KOPT-K1 (cell line): ENCODE data around the gene CIZ1.
A peak's percentile ranks its signal among the peaks of the same experiment; 100 is the strongest.
"Not testable (repeated sequence)": the region's sequence is repeated elsewhere in the genome, so short reads cannot be mapped to it uniquely, and the experiment has no call there.

Experiments used
- H3K27ac ChIP-seq: fragments of 200-600 bp; sonication (generic); 2 replicates; pipeline ENCODE4 v1.5.1; 2016; ENCODE audit warnings: antibody characterized with exemption, mild to moderate bottlenecking, low read depth, low read length; ENCODE audit not compliant: poor library complexity, severe bottlenecking
- H3K36me3 ChIP-seq: fragments of 200-600 bp; sonication (generic); 2 replicates; pipeline ENCODE4 v1.5.1; 2017; ENCODE audit warnings: antibody characterized with exemption, mild to moderate bottlenecking, low read length, moderate library complexity; ENCODE audit not compliant: insufficient read depth
- H3K9me3 ChIP-seq: fragments of 200-600 bp; sonication (generic); 2 replicates; pipeline ENCODE4 v1.5.1; 2017; ENCODE audit warnings: antibody characterized with exemption, low read length, mild to moderate bottlenecking; ENCODE audit not compliant: insufficient read depth, poor library complexity, severe bottlenecking

Gene CIZ1, protein sequence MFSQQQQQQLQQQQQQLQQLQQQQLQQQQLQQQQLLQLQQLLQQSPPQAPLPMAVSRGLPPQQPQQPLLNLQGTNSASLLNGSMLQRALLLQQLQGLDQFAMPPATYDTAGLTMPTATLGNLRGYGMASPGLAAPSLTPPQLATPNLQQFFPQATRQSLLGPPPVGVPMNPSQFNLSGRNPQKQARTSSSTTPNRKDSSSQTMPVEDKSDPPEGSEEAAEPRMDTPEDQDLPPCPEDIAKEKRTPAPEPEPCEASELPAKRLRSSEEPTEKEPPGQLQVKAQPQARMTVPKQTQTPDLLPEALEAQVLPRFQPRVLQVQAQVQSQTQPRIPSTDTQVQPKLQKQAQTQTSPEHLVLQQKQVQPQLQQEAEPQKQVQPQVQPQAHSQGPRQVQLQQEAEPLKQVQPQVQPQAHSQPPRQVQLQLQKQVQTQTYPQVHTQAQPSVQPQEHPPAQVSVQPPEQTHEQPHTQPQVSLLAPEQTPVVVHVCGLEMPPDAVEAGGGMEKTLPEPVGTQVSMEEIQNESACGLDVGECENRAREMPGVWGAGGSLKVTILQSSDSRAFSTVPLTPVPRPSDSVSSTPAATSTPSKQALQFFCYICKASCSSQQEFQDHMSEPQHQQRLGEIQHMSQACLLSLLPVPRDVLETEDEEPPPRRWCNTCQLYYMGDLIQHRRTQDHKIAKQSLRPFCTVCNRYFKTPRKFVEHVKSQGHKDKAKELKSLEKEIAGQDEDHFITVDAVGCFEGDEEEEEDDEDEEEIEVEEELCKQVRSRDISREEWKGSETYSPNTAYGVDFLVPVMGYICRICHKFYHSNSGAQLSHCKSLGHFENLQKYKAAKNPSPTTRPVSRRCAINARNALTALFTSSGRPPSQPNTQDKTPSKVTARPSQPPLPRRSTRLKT

DNA sequence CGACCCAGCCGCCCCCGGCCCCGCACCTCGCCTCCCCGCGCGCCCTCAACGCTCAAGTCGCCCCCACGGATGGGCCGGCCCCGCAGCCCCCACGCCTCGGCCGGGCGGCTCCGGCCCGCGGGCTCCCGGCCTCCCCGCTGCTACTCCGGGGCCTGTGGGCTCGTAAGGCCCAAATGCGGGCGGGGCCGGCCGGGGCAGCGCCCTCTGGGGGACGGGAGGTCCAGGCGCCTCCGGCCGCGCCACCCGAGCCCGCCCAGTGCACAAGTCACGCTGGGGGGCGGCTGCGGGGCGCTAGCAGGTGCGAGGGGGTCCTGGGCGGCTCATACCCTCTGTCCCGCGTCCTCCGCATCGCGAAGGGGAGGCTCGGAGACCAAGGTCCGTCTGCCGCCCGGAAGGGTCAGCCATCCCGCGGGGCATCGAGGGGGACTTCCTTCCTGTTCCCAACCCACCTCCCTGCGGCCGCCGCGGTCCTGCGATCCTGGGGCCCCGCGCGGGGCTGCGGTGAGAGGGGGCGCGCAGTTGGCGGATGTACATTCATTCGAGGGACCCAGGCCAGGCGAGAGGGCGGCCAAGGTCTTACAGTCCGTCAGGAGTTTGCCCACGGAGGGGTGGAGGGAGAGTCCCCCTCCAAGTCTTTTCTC is at the start of gene CIZ1:
TSS of gene CIZ1 (minus strand) at position 167 of the 641 bp plus-strand sequence. CDS start 715 bp downstream, outside the sequence.
- Histone ChIP-seq H3K36me3 (peaks cover 18% of the 10 kb centered on the region), H3K27ac (peak within 1 kb of the TSS; percentile 67), H3K9me3 (no peaks in the 10 kb centered on the region)

DNA sequence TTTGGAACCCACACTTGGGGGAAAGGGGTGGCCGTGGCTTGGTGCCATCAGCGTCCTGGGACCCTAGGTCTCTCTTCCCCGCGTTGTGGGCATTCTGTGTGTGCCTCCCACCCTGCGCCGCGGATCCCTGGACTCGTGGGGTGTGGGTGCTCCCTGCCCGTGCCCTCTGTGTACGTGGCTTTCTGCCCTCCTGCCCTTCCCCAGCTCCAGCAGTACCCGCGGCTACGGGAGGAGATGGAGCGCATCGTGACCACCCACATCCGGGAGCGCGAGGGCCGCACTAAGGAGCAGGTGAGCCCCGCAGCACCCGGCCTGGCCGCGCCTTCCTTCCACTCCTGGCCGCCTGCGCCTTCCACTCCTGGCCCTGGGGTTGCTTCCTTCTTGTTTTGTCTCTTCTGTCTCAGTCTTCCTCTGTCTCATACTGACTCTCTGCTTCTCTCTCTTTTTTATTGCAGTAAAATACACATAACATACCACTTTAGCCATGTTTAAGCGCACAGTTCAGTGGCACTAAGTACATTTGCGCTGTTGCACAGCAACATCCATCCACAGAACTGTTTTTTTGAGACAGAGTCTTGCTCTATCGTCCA is 42.5 kb upstream of the CIZ1 start:
- Histone ChIP-seq H3K27ac (no peak overlapping the region), H3K9me3 (no peaks in the 10 kb centered on the region), H3K36me3 (no peaks in the 10 kb centered on the region)

DNA sequence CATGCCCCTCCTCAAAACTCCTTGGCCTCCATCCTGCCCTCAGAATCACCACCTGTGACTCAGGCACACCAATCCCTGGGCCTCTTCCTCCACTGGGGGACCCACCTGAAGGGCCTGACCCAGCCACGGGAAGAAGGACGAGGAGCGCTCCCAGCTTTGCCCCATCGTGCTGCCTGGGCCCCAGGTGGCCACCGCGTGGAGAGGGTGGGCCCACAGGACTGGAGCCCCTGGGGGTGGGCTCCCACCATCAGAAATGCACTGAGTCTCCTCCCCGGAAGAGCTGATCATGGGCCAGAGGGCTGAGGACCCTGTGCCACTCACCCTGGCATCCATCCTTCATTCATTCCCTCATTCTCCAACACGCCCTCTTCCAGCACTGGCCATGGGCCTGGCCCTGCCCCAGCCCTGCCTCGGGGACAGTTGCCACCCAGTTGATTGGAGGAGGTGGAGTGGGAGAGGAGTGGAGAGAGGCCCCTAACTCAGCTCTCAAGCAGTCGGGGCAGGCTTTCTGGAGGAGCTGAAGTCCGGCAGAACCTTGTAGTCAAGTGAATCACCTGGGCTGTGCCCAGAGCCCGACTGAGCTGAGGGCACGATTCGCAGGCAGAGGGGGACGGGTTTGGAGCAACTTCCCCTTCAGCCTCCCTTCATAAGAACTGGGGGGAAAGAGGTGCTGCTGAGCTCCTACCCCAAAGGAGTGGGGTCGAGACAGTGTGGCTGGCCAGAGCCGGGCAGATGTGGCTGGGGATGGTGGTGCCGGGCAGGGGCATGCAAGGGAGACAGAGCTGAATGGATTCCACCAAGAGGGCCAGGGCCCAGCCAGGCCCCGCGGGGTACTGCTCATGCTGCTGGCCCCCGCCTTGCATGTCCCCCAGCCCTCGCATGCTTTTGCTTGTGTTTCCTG is 41.4 kb upstream of the CIZ1 start:
- no peaks in the 10 kb centered on the region for H3K9me3 ChIP-seq
- no peaks in the 10 kb centered on the region for H3K36me3 ChIP-seq
- no peak overlapping the region for H3K27ac ChIP-seq

DNA sequence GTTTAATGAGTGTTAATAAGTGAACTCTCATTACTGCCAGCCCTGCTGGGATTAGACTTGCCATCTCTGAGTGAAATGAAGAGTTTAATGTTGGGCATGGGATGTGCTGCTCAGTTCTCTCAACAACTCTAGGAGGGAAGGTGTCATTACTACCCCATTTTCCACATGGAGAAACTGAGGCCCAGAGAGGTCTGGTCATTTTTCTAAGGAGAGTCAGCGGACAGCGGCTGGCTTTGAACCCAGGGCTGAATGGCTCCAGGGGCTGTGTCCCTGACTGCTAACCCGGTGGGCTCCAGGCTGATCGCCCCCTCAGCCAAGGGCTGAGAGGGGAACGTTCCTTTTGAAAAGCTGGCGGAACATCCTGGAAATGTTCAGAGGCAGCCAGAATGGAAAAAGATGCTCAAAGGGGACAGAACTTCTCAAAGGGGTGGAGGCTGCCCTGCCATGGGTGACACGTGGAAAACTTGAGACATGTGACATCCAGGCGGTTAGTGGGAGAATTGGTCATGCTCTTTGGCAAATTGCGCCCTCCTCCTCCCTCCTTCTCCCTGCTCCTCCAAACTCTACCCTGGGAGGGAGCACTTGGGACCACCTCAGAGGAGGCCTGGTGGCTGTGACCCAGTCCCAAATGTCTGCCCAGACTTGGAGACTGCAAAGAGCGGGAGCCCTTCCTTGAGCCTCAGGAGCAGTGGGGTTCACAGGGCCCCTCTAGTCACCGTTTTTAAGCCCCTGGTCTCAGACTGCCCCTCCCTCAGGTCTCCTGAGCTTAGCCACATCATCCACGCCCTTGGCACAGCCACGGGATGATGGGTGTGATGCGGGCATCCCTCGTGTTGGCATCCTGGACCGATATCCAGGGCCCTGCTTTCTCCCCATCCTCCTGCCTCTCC is 40.5 kb upstream of the CIZ1 start:
- no peaks in the 10 kb centered on the region for H3K36me3 ChIP-seq
- H3K27ac ChIP-seq, result no peak overlapping the region
- no peaks in the 10 kb centered on the region for H3K9me3 ChIP-seq

DNA sequence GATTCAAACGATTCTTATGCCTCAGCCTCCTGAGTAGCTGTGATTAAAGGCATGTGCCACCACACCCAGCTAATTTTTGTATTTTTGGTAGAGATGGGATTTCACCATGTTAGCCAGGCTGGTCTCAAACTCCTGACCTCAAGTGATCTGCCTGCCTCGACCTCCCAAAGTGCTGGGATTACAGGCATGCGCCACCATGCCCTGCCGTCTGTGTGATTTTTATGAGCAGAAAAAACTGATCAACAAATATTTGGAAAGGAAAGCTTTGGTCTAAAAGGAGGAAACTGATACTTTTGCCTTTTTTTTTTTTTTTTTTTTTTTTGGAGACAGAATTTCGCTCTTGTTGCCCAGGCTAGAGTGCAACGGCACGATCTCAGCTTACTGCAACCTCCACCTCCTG is 39.5 kb upstream of the CIZ1 start:
- H3K27ac ChIP-seq, H3K9me3 ChIP-seq, H3K36me3 ChIP-seq: not testable (repeated sequence)

DNA sequence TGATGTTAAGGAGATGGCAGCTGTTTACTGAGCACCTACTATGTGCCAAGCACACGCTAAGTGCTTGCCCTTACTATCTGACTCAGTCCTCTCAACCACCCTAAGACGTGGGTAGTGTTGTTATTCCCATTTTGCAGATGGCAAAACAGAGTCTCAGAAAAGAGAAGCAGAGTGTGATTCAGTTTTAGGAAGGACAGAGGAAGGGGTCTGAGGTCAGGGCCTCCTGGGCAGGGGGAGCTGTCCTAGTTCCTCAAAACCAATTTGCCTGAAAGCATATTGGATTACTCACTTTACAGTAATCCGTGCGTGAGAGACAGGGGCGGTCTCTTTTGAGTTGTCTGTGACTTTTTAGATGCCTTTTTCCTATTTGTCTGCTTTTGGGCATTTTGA is 35.0 kb upstream of the CIZ1 start:
- no peaks in the 10 kb centered on the region for H3K9me3 ChIP-seq

DNA sequence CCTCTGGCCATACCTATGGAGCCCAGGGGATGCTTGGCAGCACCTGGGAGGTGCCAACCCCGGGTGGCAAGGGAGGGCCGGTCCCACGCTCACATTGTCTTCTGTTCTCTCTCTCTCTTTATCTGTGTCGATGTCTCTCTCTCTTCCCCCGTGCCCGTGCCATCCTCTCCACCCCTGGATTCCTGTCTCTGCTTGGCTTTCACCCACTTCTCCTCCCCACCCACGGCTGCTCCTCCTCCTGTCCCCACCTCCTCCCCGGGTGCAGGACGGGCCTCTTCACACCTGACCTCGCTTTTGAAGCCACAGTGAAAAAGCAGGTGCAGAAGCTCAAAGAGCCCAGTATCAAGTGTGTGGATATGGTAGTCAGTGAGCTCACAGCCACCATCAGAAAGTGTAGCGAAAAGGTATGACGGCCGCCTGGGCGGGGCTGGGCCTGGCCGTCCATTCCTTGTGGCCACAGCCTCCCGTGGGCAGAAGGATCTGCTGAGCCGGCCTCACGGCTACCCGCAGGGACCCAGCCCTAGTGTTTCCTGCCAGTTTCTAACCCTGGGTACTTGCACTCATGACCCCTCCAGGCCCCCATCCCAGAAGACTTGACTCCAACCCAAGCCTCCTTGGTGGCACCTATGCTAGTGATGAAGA is 34.5 kb upstream of the CIZ1 start:
- Histone ChIP-seq H3K36me3 (no peaks in the 10 kb centered on the region), H3K27ac (no peak overlapping the region), H3K9me3 (no peaks in the 10 kb centered on the region)

More for the DNA sequence above, 35.0 kb upstream of the CIZ1 start:
- no peaks in the 10 kb centered on the region for H3K36me3 ChIP-seq
- no peak overlapping the region for H3K27ac ChIP-seq

DNA sequence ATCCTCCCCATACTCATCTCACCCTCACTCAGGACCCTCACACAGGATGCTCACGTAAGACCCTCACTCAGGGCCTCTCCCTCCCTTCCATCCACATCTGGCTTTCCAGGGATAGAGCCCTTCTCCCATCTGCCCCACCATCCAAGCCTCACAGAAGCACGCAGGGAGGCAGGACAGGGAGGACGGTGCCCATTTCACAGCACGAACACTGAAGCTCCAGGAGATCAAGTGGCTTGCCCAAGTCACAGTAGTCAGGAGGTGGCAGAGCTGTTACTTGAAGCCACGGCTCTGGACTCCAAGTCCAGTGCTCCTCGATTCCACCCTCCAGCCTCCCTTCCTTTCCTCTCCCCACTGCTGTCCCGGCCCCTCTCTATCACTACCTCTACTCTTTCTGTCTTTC is 33.5 kb upstream of the CIZ1 start:
- Histone ChIP-seq H3K9me3 (no peaks in the 10 kb centered on the region), H3K27ac (no peak overlapping the region), H3K36me3 (no peaks in the 10 kb centered on the region)

DNA sequence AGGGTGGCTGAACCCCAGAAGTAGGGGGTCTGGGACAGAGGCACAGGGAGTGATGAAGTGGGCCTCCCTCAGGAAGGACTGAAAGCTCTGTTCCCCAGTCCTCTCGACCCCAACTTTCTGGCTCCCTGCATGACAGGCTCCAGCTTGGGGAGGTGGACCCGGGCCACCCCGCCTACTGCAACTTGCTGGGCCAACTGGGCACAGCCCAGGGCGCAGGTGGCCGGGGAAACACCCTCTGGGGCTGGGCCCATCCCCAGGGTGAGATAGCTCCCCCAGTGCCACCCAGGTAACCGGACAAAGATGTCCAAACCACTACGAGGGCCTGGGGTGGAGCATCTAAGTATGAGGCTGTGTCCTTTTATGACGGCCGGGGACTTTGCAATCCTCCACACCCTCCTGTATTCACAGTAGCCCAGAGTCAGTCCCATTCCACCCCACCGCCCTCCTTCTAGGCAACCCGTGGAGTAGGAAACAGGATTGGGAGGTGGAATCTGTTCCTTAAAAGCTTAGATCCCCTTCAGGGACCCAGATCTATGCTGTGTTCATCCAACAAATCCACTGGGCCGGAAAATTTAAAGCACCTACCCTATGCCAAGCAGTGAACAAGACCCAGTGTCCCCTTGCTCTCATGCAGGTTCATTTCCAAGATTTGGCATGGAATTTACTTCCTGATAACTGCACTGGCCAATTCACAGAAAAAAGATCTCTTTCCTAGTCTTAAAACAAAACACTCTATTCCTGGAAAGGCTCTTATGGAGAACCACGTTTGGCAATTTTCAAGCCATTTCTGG is 31.7 kb upstream of the CIZ1 start:
- no peaks in the 10 kb centered on the region for H3K36me3 ChIP-seq

DNA sequence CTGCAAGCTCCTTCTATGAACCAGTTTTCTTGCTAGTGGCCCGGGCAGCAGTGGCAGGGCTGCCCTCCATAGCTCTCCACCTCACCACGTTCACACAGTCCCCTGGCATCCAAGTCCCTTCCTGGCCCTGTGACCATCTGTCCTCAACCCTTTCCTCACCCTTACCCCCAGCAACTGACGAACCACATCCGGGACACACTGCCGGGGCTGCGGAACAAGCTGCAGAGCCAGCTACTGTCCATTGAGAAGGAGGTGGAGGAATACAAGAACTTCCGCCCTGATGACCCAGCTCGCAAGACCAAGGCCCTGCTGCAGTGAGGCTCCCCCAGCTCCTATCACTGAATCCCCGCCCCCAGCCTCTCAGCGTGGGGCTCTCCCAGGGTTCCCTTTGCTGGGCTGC is 30.7 kb upstream of the CIZ1 start:
- no peak overlapping the region for H3K27ac ChIP-seq
- no peaks in the 10 kb centered on the region for H3K9me3 ChIP-seq
- H3K36me3 ChIP-seq, result no peaks in the 10 kb centered on the region

More for the DNA sequence above, 31.7 kb upstream of the CIZ1 start:
- no peaks in the 10 kb centered on the region for H3K9me3 ChIP-seq
- no peak overlapping the region for H3K27ac ChIP-seq

DNA sequence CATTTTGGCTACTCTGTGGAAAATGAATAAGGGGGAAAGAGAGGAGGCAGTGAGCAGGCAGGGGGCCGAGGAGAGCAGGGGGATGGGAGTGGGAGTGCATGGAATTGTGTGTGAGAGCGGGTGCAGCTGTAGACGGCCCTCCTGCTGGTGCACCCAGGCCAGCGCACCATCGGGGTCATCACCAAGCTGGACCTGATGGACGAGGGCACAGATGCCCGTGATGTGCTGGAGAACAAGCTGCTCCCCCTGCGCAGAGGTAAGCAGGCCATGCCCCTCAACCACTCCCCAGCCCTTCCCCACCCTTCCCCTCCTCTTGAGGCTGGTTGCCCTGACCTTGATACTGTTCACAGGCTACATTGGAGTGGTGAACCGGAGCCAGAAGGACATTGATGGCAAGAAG is 28.5 kb upstream of the CIZ1 start:
- H3K27ac ChIP-seq, result no peak overlapping the region
- H3K9me3 ChIP-seq, result no peaks in the 10 kb centered on the region
- H3K36me3 ChIP-seq, result no peaks in the 10 kb centered on the region

DNA sequence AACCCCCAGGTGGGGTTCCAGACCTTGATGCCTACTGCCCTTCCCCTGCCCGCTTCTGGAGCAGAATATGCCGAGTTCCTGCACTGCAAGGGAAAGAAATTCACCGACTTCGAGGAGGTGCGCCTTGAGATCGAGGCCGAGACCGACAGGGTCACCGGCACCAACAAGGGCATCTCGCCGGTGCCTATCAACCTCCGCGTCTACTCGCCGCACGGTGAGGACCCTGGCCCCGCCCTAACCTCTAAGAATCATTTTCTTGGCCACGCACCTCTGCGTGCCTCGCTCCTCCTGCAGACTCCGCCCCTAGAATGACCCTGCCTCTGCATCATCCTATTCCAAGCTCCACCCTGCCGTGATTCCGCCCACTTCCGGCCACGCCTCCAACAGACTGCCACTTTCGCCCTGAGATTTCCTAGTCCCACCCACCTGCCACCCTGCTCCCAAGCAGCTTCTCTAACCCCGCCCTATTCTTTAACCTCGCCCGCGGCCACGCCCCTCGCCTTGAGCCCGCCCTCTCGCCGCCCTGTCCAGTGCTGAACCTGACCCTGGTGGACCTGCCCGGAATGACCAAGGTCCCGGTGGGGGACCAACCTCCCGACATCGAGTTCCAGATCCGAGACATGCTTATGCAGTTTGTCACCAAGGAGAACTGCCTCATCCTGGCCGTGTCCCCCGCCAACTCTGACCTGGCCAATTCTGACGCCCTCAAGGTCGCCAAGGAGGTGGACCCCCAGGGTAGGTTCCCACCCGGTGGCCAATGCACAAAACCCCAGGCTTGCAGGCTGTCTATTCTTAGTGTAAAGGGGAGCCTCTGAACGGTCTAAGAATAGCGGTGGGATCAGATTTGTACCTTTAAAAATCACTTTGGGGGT is 27.4 kb upstream of the CIZ1 start:
- Histone ChIP-seq H3K9me3 (no peaks in the 10 kb centered on the region), H3K27ac (no peak overlapping the region), H3K36me3 (no peaks in the 10 kb centered on the region)
